Measurements from ENCODE around the gene ITIH3. TPM values are rescaled to one million over a fixed set of nuclear protein-coding genes. Genes with fewer than 3 reads are reported as not detected.

ITIH3 gene
- total RNA-seq, 2 experiments from 2014 or later: not detected

DNA sequence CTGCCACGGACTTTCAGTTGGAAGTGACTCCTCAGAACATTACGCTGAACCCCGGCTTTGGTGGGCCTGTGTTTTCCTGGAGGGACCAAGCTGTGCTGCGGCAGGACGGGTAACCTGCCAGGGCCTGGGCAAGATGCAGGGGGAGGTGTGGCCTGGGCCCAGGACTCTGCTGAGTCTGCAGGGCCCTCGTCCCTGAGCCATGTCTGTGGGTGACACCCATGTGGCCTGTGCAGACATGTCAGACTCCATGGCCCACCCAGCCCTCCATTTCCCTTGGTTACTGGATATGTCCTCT is 4.9 kb upstream of the ITIH3 start:
- no peaks in the 10 kb centered on the region for H3K4me1 Mint-ChIP-seq (ENCODE audit: low read depth)
- Histone ChIP-seq H3K4me1 (ENCODE audit: insufficient read depth, low read length) (no peaks in the 10 kb centered on the region), H3K9me3 (ENCODE audit: control insufficient read depth in 1 of 2, insufficient read depth in 1 of 2, low read length in 2 of 2) (no peaks in the 10 kb centered on the region), H3K4me3 (ENCODE audit: low read length) (no peak overlapping the region), H3K27me3 (ENCODE audit: control insufficient read depth in 1 of 2, insufficient read depth in 2 of 2, low read length in 2 of 2) (no peaks in the 10 kb centered on the region), H3K27ac (ENCODE audit: low read depth in 1 of 2, low read length in 2 of 2) (no peak overlapping the region), H3K36me3 (ENCODE audit: insufficient read depth, low read length) (no peaks in the 10 kb centered on the region)
- no peaks in the 10 kb centered on the region for H3K36me3 Mint-ChIP-seq (ENCODE audit: low read depth)
- ATAC-seq (ENCODE audit: poor library complexity): no peak
- H3K9me3 Mint-ChIP-seq: no peaks in the 10 kb centered on the region
- H3K4me3 Mint-ChIP-seq: no peak overlapping the region
- intact Hi-C loops (cut with DNase I, micrococcal nuclease): no loop called here
- ChIA-PET CTCF (no interaction called here), POLR2A (no interaction called here)
- H3K27me3 Mint-ChIP-seq: no peaks in the 10 kb centered on the region
- TF ChIP-seq, protein P1, sequence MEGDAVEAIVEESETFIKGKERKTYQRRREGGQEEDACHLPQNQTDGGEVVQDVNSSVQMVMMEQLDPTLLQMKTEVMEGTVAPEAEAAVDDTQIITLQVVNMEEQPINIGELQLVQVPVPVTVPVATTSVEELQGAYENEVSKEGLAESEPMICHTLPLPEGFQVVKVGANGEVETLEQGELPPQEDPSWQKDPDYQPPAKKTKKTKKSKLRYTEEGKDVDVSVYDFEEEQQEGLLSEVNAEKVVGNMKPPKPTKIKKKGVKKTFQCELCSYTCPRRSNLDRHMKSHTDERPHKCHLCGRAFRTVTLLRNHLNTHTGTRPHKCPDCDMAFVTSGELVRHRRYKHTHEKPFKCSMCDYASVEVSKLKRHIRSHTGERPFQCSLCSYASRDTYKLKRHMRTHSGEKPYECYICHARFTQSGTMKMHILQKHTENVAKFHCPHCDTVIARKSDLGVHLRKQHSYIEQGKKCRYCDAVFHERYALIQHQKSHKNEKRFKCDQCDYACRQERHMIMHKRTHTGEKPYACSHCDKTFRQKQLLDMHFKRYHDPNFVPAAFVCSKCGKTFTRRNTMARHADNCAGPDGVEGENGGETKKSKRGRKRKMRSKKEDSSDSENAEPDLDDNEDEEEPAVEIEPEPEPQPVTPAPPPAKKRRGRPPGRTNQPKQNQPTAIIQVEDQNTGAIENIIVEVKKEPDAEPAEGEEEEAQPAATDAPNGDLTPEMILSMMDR (IDR thresholded peaks at IDR 0.05): no peak
- DNase-seq: no peak
- no peak overlapping the region for H3K27ac Mint-ChIP-seq

DNA sequence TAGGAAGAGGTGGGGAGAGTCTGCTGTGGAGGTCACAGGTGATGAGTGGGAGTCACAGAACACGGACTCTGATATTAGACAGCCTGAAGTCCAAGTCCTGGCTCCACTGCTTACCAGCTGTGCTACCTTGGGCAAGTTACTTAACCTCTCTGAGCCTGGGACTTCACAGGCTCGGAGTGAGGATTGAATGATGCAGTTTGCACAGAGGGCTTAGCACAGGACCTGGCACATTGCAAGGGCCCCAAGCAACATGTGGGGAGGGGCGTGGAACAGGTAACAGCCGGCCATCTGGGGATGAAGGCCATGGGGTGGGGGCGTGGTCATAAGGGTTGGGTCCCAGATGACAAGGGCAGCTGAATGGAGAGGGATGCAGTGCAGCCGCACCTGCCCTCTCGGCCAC is 4.3 kb upstream of the ITIH3 start:
- ATAC-seq (ENCODE audit: poor library complexity) (no peak), DNase-seq (no peak)
- no peaks in the 10 kb centered on the region for H3K27me3 ChIP-seq (ENCODE audit: control insufficient read depth in 1 of 2, insufficient read depth in 2 of 2, low read length in 2 of 2)
- ChIA-PET CTCF (no interaction called here), POLR2A (no interaction called here)
- H3K27ac ChIP-seq (ENCODE audit: low read depth in 1 of 2, low read length in 2 of 2): no peak overlapping the region
- no peaks in the 10 kb centered on the region for H3K9me3 Mint-ChIP-seq
- TF ChIP-seq, protein P1 (IDR thresholded peaks at IDR 0.05): no peak
- H3K9me3 ChIP-seq (ENCODE audit: control insufficient read depth in 1 of 2, insufficient read depth in 1 of 2, low read length in 2 of 2): no peaks in the 10 kb centered on the region
- H3K27me3 Mint-ChIP-seq: no peaks in the 10 kb centered on the region
- no peak overlapping the region for H3K27ac Mint-ChIP-seq
- no peak overlapping the region for H3K4me3 ChIP-seq (ENCODE audit: low read length)
- H3K36me3 ChIP-seq (ENCODE audit: insufficient read depth, low read length): no peaks in the 10 kb centered on the region
- no peaks in the 10 kb centered on the region for H3K36me3 Mint-ChIP-seq (ENCODE audit: low read depth)
- intact Hi-C loops (cut with DNase I, micrococcal nuclease): no loop called here
- H3K4me3 Mint-ChIP-seq: no peak overlapping the region
- no peaks in the 10 kb centered on the region for H3K4me1 ChIP-seq (ENCODE audit: insufficient read depth, low read length)
- H3K4me1 Mint-ChIP-seq (ENCODE audit: low read depth): no peaks in the 10 kb centered on the region

DNA sequence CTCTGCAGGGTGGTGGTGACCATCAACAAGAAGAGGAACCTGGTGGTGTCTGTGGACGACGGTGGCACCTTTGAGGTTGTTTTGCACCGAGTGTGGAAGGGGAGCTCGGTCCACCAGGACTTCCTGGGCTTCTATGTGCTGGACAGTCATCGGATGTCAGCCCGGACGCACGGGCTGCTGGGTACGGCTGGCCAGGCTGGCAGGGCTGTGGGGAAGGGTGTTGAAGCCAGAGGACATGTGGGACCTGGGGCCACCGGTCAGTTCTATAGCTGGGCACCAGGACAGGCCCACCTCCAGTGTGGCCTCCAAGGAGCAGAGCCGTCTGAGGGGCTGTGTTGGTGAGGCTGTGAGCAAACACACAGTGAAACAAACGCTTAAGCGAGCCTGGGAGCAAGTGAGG is 3.9 kb upstream of the ITIH3 start:
- Mint-ChIP-seq H3K27me3 (no peaks in the 10 kb centered on the region), H3K4me3 (no peak overlapping the region), H3K9me3 (no peaks in the 10 kb centered on the region), H3K4me1 (ENCODE audit: low read depth) (no peaks in the 10 kb centered on the region), H3K36me3 (ENCODE audit: low read depth) (no peaks in the 10 kb centered on the region), H3K27ac (no peak overlapping the region)
- no peaks in the 10 kb centered on the region for H3K36me3 ChIP-seq (ENCODE audit: insufficient read depth, low read length)
- POLR2A ChIA-PET: no interaction called here
- no peak overlapping the region for H3K4me3 ChIP-seq (ENCODE audit: low read length)
- no peak for DNase-seq
- no peak for ATAC-seq (ENCODE audit: poor library complexity)
- CTCF ChIA-PET: no interaction called here
- intact Hi-C loops (cut with DNase I, micrococcal nuclease): no loop called here
- no peaks in the 10 kb centered on the region for H3K9me3 ChIP-seq (ENCODE audit: control insufficient read depth in 1 of 2, insufficient read depth in 1 of 2, low read length in 2 of 2)
- H3K4me1 ChIP-seq (ENCODE audit: insufficient read depth, low read length): no peaks in the 10 kb centered on the region
- no peaks in the 10 kb centered on the region for H3K27me3 ChIP-seq (ENCODE audit: control insufficient read depth in 1 of 2, insufficient read depth in 2 of 2, low read length in 2 of 2)
- TF ChIP-seq, protein P1 (IDR thresholded peaks at IDR 0.05): no peak
- no peak overlapping the region for H3K27ac ChIP-seq (ENCODE audit: low read depth in 1 of 2, low read length in 2 of 2)
